Measurements from ENCODE around the gene AOAH. TPM values are rescaled to one million over a fixed set of nuclear protein-coding genes. Genes with fewer than 3 reads are reported as not detected.
"Not testable (repeated sequence)": the region's sequence is repeated elsewhere in the genome, so short reads cannot be mapped to it uniquely, and the experiment has no call there.

AOAH gene
- total RNA-seq, 1 experiment from 2014 or later: 0.61 TPM

DNA sequence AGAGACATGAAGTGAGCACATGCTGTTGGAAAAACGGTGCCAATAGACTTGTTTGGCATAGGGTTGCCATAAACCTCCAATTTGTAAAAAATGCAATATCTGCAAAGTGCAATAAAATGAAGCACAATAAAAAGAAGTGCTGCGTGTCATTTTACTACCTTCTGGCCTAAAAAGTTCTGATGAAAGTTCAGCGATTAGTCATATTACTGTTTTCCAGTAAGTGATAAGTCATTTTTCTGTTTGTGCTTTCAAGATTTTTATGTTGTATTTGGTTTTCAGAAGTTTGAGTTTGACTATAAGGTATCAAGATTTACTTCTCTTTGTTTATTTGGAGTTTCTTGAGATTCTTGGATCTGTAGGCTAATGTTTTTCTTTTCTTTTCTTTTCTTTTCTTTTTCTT, 16.8 kb downstream of the AOAH start:
- no peak for DNase-seq (ENCODE audit: low read depth in 1 of 2, low spot score in 2 of 2)
- H3K27ac ChIP-seq: no peak overlapping the region
- no peaks in the 10 kb centered on the region for H3K27me3 ChIP-seq (replicated peaks)
- H3K9me3 ChIP-seq (replicated peaks): no peaks in the 10 kb centered on the region
- no peaks in the 10 kb centered on the region for H3K36me3 ChIP-seq
- peaks cover 15% of the 10 kb centered on the region for H3K4me1 ChIP-seq (replicated peaks)
- H3K4me3 ChIP-seq: no peak overlapping the region

DNA sequence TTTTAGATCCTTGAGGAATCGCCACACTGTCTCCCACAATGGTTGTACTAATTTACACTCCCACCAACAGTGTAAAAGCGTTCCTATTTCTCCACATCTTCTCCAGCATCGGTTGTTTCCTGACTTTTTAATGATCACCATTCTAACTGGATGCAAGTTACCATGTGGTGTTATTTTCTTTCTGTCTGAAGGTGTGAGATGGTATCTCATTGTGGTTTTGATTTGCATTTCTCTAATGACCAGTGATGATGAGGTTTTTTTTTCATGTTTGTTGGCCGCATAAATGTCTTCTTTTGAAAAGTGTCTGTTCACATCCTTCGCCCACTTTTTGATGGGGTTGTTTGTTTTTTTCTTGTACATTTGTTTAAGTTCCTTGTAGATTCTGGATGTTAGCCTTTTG, 20.4 kb downstream of the AOAH start:
- not testable (repeated sequence) for H3K36me3 ChIP-seq; H3K9me3 ChIP-seq (replicated peaks); DNase-seq (ENCODE audit: low read depth in 1 of 2, low spot score in 2 of 2); H3K4me3 ChIP-seq; H3K27ac ChIP-seq; H3K27me3 ChIP-seq (replicated peaks); H3K4me1 ChIP-seq (replicated peaks)

DNA sequence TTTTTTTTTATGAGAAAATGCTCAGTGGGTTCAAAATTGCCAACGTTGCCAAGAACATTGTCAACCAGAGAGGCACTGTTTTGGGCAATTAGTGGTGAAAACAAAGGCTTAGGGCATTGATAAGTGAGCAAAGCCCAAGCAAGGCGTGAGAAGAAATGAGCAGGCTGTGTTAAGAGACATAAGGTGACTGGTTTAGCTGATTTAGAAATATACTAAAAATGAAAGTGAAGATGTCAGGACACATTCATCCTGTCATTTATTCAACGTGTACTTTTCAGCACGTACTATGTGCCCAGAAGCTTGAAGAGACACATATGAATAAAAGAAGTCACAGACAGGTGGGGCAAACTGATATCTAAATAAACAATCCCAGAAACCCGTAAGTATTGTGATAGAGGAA, 31.8 kb downstream of the AOAH start:
- H3K9me3 ChIP-seq (replicated peaks): no peaks in the 10 kb centered on the region
- no peak overlapping the region for H3K4me3 ChIP-seq
- no peak for DNase-seq (ENCODE audit: low read depth in 1 of 2, low spot score in 2 of 2)
- H3K4me1 ChIP-seq (replicated peaks): no peaks in the 10 kb centered on the region
- H3K36me3 ChIP-seq: no peaks in the 10 kb centered on the region
- peaks cover 8% of the 10 kb centered on the region; the same call in 1 of the 2 replicates for H3K27me3 ChIP-seq (replicated peaks)
- H3K27ac ChIP-seq: no peak overlapping the region

DNA sequence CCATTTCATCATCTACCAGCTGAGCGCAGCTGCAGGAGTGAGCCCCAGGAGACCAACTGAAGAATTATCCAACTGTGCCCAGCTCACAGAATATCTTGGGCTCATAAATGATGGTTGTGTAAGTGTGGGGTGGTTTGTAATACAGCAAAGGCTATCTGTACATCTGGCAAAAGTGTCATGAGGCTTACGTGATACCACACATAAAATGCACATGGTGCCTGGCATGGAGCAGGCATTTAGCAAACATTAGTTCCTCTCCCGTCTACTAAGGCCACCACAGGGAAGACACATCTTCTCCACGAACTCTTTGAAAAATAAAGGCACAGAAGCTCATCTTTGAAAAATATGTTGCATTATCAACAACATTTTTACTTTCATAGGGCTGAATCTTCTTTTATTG, 32.3 kb downstream of the AOAH start:
- Histone ChIP-seq H3K4me1 (replicated peaks) (no peaks in the 10 kb centered on the region), H3K27me3 (replicated peaks) (peaks cover 8% of the 10 kb centered on the region; the same call in 1 of the 2 replicates), H3K27ac (no peak overlapping the region), H3K9me3 (replicated peaks) (no peaks in the 10 kb centered on the region), H3K4me3 (no peak overlapping the region), H3K36me3 (no peaks in the 10 kb centered on the region)
- DNase-seq (ENCODE audit: low read depth in 1 of 2, low spot score in 2 of 2): no peak

DNA sequence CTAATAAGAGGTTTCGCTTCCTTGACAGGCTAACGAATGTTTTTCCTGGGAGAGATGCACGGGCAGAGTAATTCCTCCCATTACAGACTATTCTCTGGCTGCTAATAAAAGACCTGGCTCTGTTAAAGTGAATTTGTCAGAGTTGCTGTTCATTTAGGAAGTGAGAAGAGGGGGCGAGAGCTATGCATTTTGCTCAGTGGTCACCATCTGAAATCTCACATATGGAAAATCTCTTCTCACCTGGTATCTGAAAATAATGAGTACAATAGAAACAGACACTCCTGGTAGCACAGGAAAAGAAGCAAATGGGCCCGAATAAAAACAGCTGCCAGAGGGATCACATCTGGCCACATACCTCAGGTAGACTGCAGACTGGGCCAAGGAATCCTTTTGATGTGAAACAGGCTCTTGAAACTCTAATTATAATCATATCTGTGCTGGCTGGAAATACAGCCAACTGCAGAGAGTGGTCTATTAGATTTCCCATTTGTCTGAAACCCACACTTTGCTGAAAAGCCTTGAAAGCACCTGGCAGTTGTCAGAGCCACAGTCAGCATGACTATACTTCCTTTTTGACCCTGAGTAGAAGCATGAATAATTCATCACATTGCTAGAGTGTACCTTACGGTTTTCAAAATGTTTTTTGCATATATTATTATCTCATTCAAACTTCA, 33.6 kb downstream of the AOAH start:
- DNase-seq (ENCODE audit: low read depth in 1 of 2, low spot score in 2 of 2): no peak
- Histone ChIP-seq H3K4me3 (no peak overlapping the region), H3K4me1 (replicated peaks) (peaks cover 8% of the 10 kb centered on the region)

DNA sequence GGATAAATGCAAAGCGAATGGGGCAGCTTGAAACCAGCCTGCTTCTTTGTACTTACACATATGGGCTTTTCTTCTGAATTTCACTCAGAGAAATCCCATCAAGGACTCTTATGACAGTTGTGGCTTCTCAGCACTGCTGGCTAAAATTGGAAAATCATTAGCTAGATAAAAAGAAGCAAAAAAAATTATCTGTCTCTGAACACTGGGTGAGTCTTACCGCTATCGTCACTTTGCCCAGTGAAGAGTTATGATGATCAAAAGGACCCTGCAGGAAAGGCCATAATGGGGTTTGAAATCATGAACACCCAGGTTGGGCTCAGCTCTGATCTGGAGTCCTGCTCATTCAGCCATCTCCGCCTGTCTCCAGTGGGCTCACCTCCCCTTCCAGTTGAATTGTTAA, 34.3 kb downstream of the AOAH start:
- DNase-seq (ENCODE audit: low read depth in 1 of 2, low spot score in 2 of 2): no peak
- H3K4me1 ChIP-seq (replicated peaks): peaks cover 8% of the 10 kb centered on the region
- H3K27ac ChIP-seq: no peak overlapping the region
- H3K9me3 ChIP-seq (replicated peaks): no peaks in the 10 kb centered on the region
- no peak overlapping the region for H3K4me3 ChIP-seq
- no peaks in the 10 kb centered on the region for H3K36me3 ChIP-seq
- H3K27me3 ChIP-seq (replicated peaks): peaks cover 8% of the 10 kb centered on the region; the same call in 1 of the 2 replicates

More for the DNA sequence above, 33.6 kb downstream of the AOAH start:
- Histone ChIP-seq H3K27ac (no peak overlapping the region), H3K27me3 (replicated peaks) (peaks cover 8% of the 10 kb centered on the region; the same call in 1 of the 2 replicates), H3K9me3 (replicated peaks) (no peaks in the 10 kb centered on the region), H3K36me3 (no peaks in the 10 kb centered on the region)

DNA sequence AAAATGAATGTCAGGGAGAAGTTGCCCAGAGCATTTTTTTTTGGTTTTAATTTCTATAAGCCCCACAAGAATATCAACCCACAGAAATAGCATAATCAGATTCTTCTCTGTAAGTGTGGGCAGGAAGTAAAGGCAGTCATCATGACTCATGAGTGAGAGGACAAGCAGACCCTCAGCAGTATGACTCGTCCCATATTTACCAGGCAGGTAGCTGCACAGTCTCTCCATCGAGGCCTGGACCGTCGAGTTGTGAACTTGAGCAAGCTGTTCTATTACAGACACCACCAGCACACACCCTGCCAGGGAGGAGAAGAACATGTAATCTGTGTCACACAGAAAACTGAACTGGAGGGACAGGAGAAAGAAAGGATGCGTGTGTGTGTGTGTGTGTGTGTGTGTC, 37.8 kb downstream of the AOAH start:
- H3K27me3 ChIP-seq (replicated peaks): no peaks in the 10 kb centered on the region
- H3K9me3 ChIP-seq (replicated peaks): no peaks in the 10 kb centered on the region
- no peak overlapping the region for H3K27ac ChIP-seq
- H3K36me3 ChIP-seq: no peaks in the 10 kb centered on the region
- no peak overlapping the region for H3K4me3 ChIP-seq
- peak in 1 of 2 experiments; percentile 2 for DNase-seq (ENCODE audit: low read depth in 1 of 2, low spot score in 2 of 2)
- H3K4me1 ChIP-seq (replicated peaks): peaks cover 8% of the 10 kb centered on the region

DNA sequence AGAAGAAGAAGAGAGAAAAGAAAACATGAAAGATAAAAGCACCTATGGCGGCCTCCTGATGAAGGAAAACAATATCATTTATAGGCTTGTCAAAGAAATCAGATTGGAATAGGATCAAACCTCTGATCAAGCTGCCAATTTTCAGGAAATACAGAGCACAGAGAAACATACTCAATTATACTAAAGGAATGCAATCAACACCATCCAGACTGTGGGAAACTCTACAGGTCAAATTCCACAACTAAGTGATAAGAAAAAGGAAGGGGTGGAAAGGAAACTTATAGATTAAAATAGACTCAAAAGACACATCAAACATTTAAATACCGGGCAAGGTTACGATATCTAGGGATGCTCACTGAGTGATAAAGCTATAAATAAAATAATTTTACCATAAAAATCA, 39.3 kb downstream of the AOAH start:
- H3K9me3 ChIP-seq (replicated peaks): no peaks in the 10 kb centered on the region
- no peaks in the 10 kb centered on the region for H3K36me3 ChIP-seq
- no peaks in the 10 kb centered on the region for H3K27me3 ChIP-seq (replicated peaks)
- no peak for DNase-seq (ENCODE audit: low read depth in 1 of 2, low spot score in 2 of 2)
- no peak overlapping the region for H3K4me3 ChIP-seq
- no peak overlapping the region for H3K27ac ChIP-seq
- H3K4me1 ChIP-seq (replicated peaks): peaks cover 8% of the 10 kb centered on the region

DNA sequence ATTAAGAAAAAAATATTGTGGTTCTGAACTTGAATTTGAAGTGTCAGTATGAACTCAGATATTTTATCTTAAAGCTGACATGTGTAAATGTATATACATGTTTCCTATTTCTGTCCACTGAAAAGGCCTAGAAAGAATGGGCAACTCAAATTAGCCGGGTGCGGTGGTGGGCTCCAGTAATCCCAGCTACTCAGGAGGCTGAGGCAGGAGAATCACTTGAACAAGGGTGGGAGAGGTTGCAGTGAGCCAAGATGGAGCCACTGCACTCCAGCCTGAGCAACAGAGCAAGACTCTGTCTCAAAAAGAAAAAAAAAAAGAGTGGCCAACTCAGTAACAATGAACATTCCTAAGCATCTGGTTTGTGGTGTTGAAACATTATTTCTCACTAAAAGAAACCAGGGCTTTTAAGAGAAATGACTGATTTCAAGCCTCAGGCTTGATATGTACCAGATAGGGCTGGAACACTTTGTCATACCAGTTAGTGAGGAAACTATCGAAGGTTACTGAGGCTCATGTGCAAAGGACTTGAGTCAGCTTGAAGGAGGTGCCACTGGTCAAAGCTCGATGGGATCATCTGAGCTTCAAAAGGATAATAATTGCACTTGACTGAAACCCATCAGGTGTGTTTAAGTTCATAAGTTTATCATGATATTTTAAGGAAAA, 40.5 kb downstream of the AOAH start:
- Histone ChIP-seq H3K9me3 (replicated peaks) (no peaks in the 10 kb centered on the region), H3K4me1 (replicated peaks) (peaks cover 8% of the 10 kb centered on the region), H3K36me3 (no peaks in the 10 kb centered on the region), H3K4me3 (no peak overlapping the region), H3K27ac (no peak overlapping the region), H3K27me3 (replicated peaks) (no peaks in the 10 kb centered on the region)
- no peak for DNase-seq (ENCODE audit: low read depth in 1 of 2, low spot score in 2 of 2)

DNA sequence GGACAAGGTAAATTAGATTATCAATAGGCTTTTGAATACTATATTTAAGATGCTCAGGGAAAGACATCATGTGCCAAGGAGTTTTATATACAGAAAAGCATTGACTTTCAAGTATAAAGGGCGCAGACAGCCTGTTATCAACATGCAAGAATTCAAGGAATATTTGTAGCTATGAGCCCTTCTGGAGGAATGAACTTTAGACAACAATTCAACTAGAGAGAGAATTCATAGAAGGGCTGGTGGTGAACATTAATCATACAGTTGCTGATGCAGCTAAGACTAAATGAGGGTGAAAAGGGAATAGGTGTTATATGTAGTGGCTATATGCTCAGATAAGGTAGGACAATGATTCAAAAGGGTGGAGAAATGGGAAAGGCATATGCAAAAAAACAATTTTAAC, 41.2 kb downstream of the AOAH start:
- H3K4me3 ChIP-seq: no peak overlapping the region
- no peak for DNase-seq (ENCODE audit: low read depth in 1 of 2, low spot score in 2 of 2)
- no peaks in the 10 kb centered on the region for H3K9me3 ChIP-seq (replicated peaks)
- H3K27ac ChIP-seq: no peak overlapping the region
- peaks cover 8% of the 10 kb centered on the region for H3K4me1 ChIP-seq (replicated peaks)
- no peaks in the 10 kb centered on the region for H3K27me3 ChIP-seq (replicated peaks)
- H3K36me3 ChIP-seq: no peaks in the 10 kb centered on the region

DNA sequence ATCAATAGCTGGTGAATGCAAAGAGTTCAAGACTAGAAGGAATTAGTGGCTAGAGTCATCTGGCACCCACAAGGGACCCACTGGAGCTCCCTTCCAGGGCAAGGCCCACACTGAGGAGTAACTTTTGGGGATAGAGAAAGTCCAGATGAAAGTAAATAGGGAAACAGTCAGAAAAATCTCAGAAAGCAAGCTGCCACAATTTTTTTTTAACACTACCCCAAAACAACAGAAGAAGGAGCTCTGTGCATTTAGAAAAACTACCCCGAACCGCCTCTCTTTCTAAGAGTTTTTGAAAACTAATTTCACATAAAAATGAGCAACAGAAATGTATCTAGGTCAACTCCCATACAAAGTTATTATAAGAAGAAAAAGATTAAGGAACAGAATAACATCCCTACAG, 42.2 kb downstream of the AOAH start:
- H3K4me3 ChIP-seq: no peak overlapping the region
- H3K4me1 ChIP-seq (replicated peaks): peaks cover 8% of the 10 kb centered on the region
- no peak for DNase-seq (ENCODE audit: low read depth in 1 of 2, low spot score in 2 of 2)
- no peaks in the 10 kb centered on the region for H3K27me3 ChIP-seq (replicated peaks)
- H3K27ac ChIP-seq: no peak overlapping the region
- H3K9me3 ChIP-seq (replicated peaks): no peaks in the 10 kb centered on the region
- H3K36me3 ChIP-seq: no peaks in the 10 kb centered on the region

DNA sequence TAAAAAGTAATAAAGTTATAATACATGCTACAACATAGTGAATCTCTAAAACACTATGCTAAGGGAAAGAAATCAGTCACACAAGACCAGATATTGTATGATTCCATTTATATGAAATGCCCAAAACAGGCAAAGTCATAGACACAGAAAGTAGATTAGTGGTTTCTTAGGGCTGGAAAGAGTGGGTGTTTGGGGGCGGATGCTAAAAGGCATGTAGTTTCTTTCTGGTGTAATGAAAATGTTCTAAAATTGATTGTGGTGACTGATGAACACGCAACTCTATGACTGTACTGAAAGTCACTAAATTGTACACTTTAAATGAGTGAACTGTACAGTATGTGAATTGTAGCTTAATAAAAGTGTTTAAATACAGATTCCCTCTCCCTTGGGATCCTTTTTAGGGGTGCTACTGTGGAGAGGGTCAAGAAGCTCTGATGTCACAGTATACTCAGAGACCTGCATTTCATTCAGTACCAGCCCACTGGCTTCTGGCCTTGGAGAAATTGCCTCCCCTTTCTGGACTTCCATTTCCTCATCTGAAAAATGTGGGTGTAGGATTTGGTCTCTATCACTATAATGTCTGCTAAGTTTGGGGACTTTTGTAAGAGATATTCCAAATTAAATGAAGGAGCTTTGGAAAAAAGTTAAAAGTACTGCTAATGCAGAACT, 46.4 kb downstream of the AOAH start:
- Histone ChIP-seq H3K27ac (no peak overlapping the region), H3K36me3 (no peaks in the 10 kb centered on the region), H3K9me3 (replicated peaks) (no peaks in the 10 kb centered on the region), H3K27me3 (replicated peaks) (0 out of 2 replicates have a peak, but pooled peaks cover 3% of the 10 kb centered on the region), H3K4me1 (replicated peaks) (no peaks in the 10 kb centered on the region), H3K4me3 (no peak overlapping the region)
- DNase-seq (ENCODE audit: low read depth in 1 of 2, low spot score in 2 of 2): no peak

DNA sequence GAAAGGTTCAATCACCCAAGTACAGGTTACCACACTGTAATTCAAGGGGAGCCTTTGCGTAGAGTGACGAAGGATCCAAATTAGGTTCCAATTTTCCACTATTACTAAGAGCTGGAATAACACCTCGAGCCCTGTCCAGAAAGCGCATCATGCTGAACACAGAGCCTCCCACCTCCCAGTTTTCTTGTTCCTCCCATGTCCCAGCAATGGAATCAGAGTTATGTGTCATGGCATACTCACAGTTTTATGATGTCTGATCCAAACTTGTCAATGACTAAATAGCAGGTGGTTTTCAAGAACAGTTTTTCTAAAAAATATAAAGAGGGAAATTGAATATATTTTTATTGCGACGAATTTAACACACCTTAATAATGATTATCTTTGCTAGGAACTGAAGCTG, 50.6 kb downstream of the AOAH start:
- no peak overlapping the region for H3K27ac ChIP-seq
- H3K27me3 ChIP-seq (replicated peaks): 0 out of 2 replicates have a peak, but pooled peaks cover 3% of the 10 kb centered on the region
- H3K36me3 ChIP-seq: no peaks in the 10 kb centered on the region
- no peaks in the 10 kb centered on the region for H3K9me3 ChIP-seq (replicated peaks)
- H3K4me3 ChIP-seq: no peak overlapping the region
- no peak for DNase-seq (ENCODE audit: low read depth in 1 of 2, low spot score in 2 of 2)
- peaks cover 13% of the 10 kb centered on the region for H3K4me1 ChIP-seq (replicated peaks)

DNA sequence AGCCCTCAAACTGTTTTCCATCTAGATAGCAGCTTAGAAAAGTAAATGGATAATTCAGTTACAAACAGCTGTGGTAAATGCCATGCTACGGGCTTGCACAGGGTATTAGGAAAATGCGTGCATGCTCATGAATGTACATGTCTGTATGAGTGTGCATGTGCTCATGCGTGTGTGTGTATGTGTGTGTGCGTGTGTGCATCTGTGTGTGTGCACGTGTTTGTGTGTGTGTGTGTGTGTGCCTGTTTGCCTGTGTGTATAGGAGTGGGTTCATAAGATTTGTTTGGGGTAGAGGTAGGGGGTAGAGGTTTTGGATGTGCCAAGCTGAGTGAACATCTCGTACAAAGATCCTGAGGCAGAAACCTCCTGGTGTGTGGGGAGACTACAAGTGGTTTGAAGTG, 52.9 kb downstream of the AOAH start:
- H3K36me3 ChIP-seq: no peaks in the 10 kb centered on the region
- H3K4me3 ChIP-seq: no peak overlapping the region
- no peak overlapping the region for H3K27ac ChIP-seq
- H3K27me3 ChIP-seq (replicated peaks): 0 out of 2 replicates have a peak, but pooled peaks cover 3% of the 10 kb centered on the region
- H3K9me3 ChIP-seq (replicated peaks): no peaks in the 10 kb centered on the region
- peaks cover 21% of the 10 kb centered on the region for H3K4me1 ChIP-seq (replicated peaks)
- DNase-seq (ENCODE audit: low read depth in 1 of 2, low spot score in 2 of 2): no peak

All from SJSA1 (cell line).